HuH-7 (cell line): ENCODE data around the gene ROBO1.
"Not testable (repeated sequence)": the region's sequence is repeated elsewhere in the genome, so short reads cannot be mapped to it uniquely, and the experiment has no call there.

Experiments
- DNase-seq: peaks from one replicate; pipeline ENCODE4 v3.0.0; 2011; ENCODE audit warnings: low spot score

Gene ROBO1

GRCh38 chr3:79378064-79378463 is 389.7 kb downstream of the ROBO1 start:
- DNase-seq: no peak

GRCh38 chr3:79369306-79369705 is 398.5 kb downstream of the ROBO1 start:
- no peak for DNase-seq

- no peak for DNase-seq
These were observed 399.4 kb downstream of the ROBO1 start for GRCh38 chr3:79368403-79368802.

- no peak for DNase-seq
These were observed 400.0 kb downstream of the ROBO1 start for GRCh38 chr3:79367803-79368202.

- no peak for DNase-seq
These were observed 400.7 kb downstream of the ROBO1 start for GRCh38 chr3:79367066-79367465.

- no peak for DNase-seq
These were observed 401.4 kb downstream of the ROBO1 start for GRCh38 chr3:79366414-79366813.

GRCh38 chr3:79364784-79365183 is 403.0 kb downstream of the ROBO1 start:
- no peak for DNase-seq

- DNase-seq: no peak
These were observed 405.1 kb downstream of the ROBO1 start for GRCh38 chr3:79362571-79363270.

- no peak for DNase-seq
These were observed 405.9 kb downstream of the ROBO1 start for GRCh38 chr3:79361748-79362378.

- DNase-seq: no peak
These were observed 409.5 kb downstream of the ROBO1 start for GRCh38 chr3:79358327-79358726.

GRCh38 chr3:79354179-79354688 is 413.6 kb downstream of the ROBO1 start:
- DNase-seq: no peak

GRCh38 chr3:79351699-79352098 is 416.1 kb downstream of the ROBO1 start:
- DNase-seq: no peak

- no peak for DNase-seq
These were observed 422.6 kb downstream of the ROBO1 start for GRCh38 chr3:79344876-79345871.

- no peak for DNase-seq
These were observed 425.8 kb downstream of the ROBO1 start for GRCh38 chr3:79341961-79342360.

GRCh38 chr3:79339846-79340245 is 428.0 kb downstream of the ROBO1 start:
- no peak for DNase-seq

- no peak for DNase-seq
These were observed 430.0 kb downstream of the ROBO1 start for GRCh38 chr3:79337798-79338197.

GRCh38 chr3:79329154-79329553 is 438.6 kb downstream of the ROBO1 start:
- DNase-seq: no peak

GRCh38 chr3:79326642-79327041 is 441.2 kb downstream of the ROBO1 start:
- DNase-seq: no peak

GRCh38 chr3:79325833-79326383 is 441.9 kb downstream of the ROBO1 start:
- not testable (repeated sequence) for DNase-seq

- no peak for DNase-seq
These were observed 450.0 kb downstream of the ROBO1 start for GRCh38 chr3:79317551-79318518.

GRCh38 chr3:79314962-79315361 is 452.8 kb downstream of the ROBO1 start:
- DNase-seq: no peak
